Lower leg skin (tissue), 3 donors: ENCODE data around the gene MAMDC2.

Source experiments
- POLR2A ChIP-seq, 2 donors: fragments of 450-650 bp; IDR thresholded peaks; one replicate each; pipeline ENCODE4 v1.6.1; 2016 to 2017; ENCODE audit warnings: antibody characterized with exemption in 2 of 2, mild to moderate bottlenecking in 1 of 2, moderate library complexity in 1 of 2
- TF ChIP-seq, protein P1 (sequence below), 3 donors: fragments of 450-650 bp; IDR thresholded peaks; one replicate each; pipeline ENCODE4 v1.5.1; 2016; ENCODE audit warnings: antibody characterized with exemption in 3 of 3, mild to moderate bottlenecking in 3 of 3, moderate library complexity in 2 of 3

DNA sequence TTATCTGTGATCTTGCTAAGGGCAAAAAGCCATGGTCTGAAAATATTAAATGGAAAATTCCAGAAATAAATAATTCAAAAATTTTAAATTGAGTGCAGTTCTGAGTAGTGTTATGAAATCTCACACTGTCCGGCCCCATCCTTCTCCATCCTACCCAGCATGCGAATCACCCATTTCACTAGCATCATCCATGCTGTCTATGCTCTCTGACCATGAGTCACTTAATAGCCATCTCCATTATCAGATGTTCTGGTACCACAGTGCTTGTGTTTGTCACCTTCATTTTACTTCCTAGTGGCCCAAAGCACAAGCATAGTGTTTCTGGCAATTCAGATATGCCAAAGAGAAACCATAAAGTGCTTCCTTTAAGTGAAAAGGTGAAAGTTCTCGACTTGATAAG is 151.8 kb downstream of the MAMDC2 start:
- TF ChIP-seq, protein P1, sequence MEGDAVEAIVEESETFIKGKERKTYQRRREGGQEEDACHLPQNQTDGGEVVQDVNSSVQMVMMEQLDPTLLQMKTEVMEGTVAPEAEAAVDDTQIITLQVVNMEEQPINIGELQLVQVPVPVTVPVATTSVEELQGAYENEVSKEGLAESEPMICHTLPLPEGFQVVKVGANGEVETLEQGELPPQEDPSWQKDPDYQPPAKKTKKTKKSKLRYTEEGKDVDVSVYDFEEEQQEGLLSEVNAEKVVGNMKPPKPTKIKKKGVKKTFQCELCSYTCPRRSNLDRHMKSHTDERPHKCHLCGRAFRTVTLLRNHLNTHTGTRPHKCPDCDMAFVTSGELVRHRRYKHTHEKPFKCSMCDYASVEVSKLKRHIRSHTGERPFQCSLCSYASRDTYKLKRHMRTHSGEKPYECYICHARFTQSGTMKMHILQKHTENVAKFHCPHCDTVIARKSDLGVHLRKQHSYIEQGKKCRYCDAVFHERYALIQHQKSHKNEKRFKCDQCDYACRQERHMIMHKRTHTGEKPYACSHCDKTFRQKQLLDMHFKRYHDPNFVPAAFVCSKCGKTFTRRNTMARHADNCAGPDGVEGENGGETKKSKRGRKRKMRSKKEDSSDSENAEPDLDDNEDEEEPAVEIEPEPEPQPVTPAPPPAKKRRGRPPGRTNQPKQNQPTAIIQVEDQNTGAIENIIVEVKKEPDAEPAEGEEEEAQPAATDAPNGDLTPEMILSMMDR (IDR thresholded peaks at IDR 0.05) = no peak
- TF ChIP-seq POLR2A (IDR thresholded peaks at IDR 0.05) = no peak
